GM10266 (cell line): ENCODE results near the gene CORO6.

ENCODE experiments used
- DNase-seq: peaks from one replicate; pipeline ENCODE4 v3.0.0; 2012; ENCODE audit errors: extremely low spot score
- CTCF ChIP-seq: IDR thresholded peaks from 2 replicates; pipeline ENCODE4 v1.5.1; 2012; ENCODE audit warnings: mild to moderate bottlenecking, low read depth; ENCODE audit not compliant: control insufficient read depth, insufficient read depth; ENCODE audit errors: missing control alignments

Gene CORO6

DNA sequence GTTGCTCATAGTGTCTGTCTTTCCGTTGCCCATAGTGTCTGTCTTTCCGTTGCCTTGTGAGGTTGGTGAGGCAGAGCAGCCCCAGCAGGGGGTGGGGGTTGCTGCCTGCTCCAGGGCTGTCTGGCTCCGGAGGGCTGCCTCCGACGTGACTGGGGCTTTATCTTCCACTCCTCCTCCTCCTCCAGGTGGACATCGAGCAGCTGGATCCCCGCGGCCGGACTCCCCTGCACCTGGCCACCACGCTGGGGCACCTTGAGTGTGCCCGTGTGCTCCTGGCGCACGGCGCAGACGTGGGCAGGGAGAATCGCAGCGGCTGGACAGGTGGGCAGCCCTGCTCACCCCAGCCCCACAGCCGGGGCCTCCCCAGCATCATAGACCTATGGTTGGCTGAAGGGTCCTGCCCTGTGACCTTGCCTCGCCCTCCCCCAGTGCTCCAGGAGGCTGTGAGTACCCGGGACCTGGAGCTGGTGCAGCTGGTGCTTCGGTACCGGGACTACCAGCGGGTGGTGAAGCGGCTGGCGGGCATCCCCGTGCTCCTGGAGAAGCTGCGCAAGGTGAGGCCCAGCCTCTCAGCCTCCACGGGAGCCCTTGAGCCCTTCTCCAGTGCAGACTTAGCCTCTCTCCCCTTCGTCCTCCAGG, 15.0 kb downstream of the CORO6 start:
- no peak for DNase-seq
- TF ChIP-seq CTCF, result no peak

- TF ChIP-seq CTCF, result no peak
- no peak for DNase-seq
These were observed 19.5 kb downstream of the CORO6 start for GRCh38 chr17:29603109-29603674.

- DNase-seq, result no peak
- no peak for TF ChIP-seq CTCF
These were observed 25.1 kb downstream of the CORO6 start for GRCh38 chr17:29597361-29598172.

DNA sequence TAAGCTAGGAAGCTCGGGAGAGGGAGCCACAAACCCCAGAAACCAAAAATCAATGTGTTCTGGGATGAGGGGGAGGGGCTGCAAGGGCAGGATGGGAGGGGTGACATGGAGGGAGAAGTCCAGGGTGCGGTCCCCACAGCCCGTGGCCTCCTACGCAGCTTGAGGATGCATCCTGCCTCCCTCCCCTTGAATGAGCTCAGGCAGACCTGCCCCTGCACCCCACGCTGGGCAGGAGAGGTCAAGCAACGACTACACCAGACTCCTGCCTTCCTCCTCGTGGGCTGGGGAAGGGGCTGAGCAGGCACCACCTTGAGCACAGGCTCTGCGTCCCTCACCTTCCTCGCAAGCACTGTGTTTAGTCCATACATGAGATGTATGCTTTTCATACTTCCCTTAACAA, 25.9 kb downstream of the CORO6 start:
- TF ChIP-seq CTCF, result no peak
- no peak for DNase-seq

DNA sequence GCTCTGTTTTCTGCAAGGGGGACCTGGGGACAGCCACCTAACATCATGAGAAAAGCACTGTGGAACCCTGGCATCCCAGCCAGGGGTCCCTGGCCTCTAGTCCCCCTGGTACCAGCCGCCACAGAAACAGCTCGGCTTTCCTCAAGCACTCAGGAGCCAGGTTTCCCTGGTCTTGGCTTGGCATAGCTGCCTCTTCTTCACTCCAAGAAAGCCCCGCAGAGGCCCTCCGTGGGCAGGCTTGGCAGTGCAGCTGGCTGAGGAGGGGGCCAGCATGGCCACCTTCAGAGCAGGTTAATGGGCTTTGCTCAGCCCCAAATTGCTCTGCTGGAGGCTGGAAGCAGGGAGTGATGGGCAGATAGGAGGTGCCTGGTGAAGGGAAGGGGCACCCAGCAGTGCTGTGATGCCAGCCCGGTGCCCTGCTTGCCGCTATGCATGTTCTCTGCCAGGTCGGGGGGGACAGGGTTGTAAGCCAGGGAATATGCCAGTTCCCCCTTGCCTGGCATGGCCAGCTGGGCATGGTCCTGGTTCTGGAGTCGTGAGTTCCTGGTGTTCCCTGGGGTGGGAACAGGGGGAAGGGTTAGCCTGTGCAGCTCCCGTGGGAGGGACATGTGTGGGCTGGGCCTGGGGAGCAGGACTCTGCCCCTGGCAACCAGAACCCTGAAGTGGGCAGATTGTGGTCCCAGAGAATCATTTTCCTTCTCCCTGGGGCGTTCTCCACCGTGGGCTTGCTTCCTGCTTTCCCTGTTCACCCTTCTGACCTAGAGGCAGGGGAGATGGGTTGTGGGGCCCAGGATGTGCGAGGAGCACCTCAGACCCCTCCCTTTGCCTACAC, 26.6 kb downstream of the CORO6 start:
- no peak for TF ChIP-seq CTCF

DNA sequence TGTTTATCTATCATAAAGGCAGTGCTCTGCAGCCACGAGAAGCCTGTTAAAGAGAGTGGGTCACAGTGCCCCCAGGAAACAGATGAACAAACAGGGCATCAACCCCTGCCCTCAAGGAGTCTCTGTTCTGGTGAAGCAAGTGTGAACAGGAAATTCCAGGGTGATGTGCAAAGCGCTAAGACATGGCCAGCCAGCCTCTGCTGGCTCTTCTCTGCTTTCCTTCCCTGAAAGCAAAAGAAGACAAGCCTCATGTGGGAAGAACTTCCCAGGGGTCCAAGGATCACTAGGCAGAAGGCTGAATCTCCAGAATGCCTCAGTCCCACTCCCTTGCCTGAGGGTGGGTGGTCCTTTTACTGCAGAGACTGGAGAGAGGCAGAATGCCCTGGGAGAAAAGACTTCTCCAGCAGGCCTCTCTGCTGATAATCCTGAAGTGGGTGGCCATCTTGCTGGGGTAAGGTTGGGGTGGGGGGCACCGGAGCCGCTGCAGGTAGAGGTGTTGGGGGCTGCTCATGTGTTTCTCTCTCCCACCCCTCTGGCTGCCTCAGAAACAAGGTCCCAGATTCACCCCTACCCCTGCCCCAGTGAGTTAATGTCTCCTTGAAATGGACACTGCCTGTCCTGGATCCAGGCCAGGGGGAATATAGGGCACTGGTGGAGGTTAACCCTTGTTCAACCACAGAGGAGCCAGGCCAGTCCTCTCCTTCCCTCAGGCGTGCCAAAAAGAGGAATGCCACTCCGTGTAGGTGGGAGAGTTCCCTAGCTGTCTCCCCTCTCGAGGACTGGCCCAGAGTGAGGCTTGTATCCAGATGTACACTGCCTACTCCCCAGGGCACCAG, 27.4 kb downstream of the CORO6 start:
- DNase-seq, result no peak
- TF ChIP-seq CTCF, result no peak

More for the DNA sequence above, 26.6 kb downstream of the CORO6 start:
- DNase-seq, result no peak
